Liver (tissue), 9 donors: ENCODE results near the gene NPRL2. TPM values are rescaled to one million over a fixed set of nuclear protein-coding genes. Genes with fewer than 3 reads are reported as not detected.

ENCODE experiments used
- DNase-seq: peaks from one replicate; pipeline ENCODE4 v3.0.0-alpha.2; 2017; ENCODE audit warnings: low spot score
- H3K27ac ChIP-seq, 2 donors: one replicate each; pipeline ENCODE4 v1.7.0; 2013; ENCODE audit warnings: inconsistent platforms in 2 of 2, low read length in 2 of 2, control low read depth in 1 of 2, low read depth in 1 of 2, mild to moderate bottlenecking in 1 of 2
- H3K27me3 ChIP-seq, 4 donors: one replicate each; pipeline versions ENCODE4 v1.6.1 to v1.7.0; 2013; ENCODE audit warnings: low read length in 3 of 4, inconsistent platforms in 1 of 4, mild to moderate bottlenecking in 1 of 4, moderate library complexity in 1 of 4; ENCODE audit not compliant: control insufficient read depth in 4 of 4, insufficient read depth in 4 of 4
- H3K36me3 ChIP-seq, 4 donors: one replicate each; pipeline versions ENCODE4 v1.6.1 to v1.7.0; 2013; ENCODE audit warnings: low read length in 3 of 4, mild to moderate bottlenecking in 3 of 4, low read depth in 1 of 4, moderate library complexity in 1 of 4; ENCODE audit not compliant: control insufficient read depth in 4 of 4, insufficient read depth in 3 of 4
- H3K4me1 ChIP-seq, 4 donors: one replicate each; pipeline versions ENCODE4 v1.6.1 to v1.7.0; 2013; ENCODE audit warnings: low read length in 3 of 4, mild to moderate bottlenecking in 3 of 4, moderate library complexity in 1 of 4; ENCODE audit not compliant: control insufficient read depth in 4 of 4, insufficient read depth in 4 of 4
- H3K4me3 ChIP-seq, 3 donors: one replicate each; pipeline versions ENCODE4 v1.6.1 to v1.7.0; 2013; ENCODE audit warnings: low read length in 3 of 3, control low read depth in 1 of 3, low read depth in 1 of 3, mild to moderate bottlenecking in 1 of 3
- H3K9ac ChIP-seq, 2 donors: one replicate each; pipeline ENCODE4 v1.7.0; 2013; ENCODE audit warnings: low read length in 2 of 2, mild to moderate bottlenecking in 2 of 2, moderate library complexity in 2 of 2, control low read depth in 1 of 2, low read depth in 1 of 2
- H3K9me3 ChIP-seq, 4 donors: one replicate each; pipeline versions ENCODE4 v1.6.1 to v1.7.0; 2013; ENCODE audit warnings: low read length in 3 of 4; ENCODE audit not compliant: control insufficient read depth in 4 of 4
- ATF3 ChIP-seq: IDR thresholded peaks from 2 replicates; pipeline ENCODE4 v1.6.1; 2016; ENCODE audit warnings: antibody characterized with exemption
- EGR1 ChIP-seq, 2 donors: IDR thresholded peaks; 2 replicates each; pipeline ENCODE4 v1.6.1; 2016 to 2018; ENCODE audit warnings: antibody characterized with exemption in 2 of 2, low read depth in 2 of 2
- FOXA1 ChIP-seq: IDR thresholded peaks from 2 replicates; pipeline ENCODE4 v1.6.1; 2016; ENCODE audit warnings: antibody characterized with exemption
- FOXA2 ChIP-seq: IDR thresholded peaks from 2 replicates; pipeline ENCODE4 v1.6.1; 2016; ENCODE audit warnings: antibody characterized with exemption
- GABPA ChIP-seq, 2 donors: IDR thresholded peaks in 1 of 2; conservative IDR thresholded peaks in 1 of 2; 2 replicates each; pipeline ENCODE4 v1.6.1; 2016; ENCODE audit warnings: antibody characterized with exemption in 2 of 2, mild to moderate bottlenecking in 1 of 2, moderate library complexity in 1 of 2
- HNF4A ChIP-seq, 2 donors: conservative IDR thresholded peaks; 2 replicates each; pipeline ENCODE4 v1.6.1; 2016; ENCODE audit warnings: antibody characterized with exemption in 2 of 2, mild to moderate bottlenecking in 2 of 2
- HNF4G ChIP-seq: IDR thresholded peaks from 2 replicates; pipeline ENCODE4 v1.6.1; 2016; ENCODE audit warnings: antibody characterized with exemption
- JUND ChIP-seq, 2 donors: IDR thresholded peaks; 2 replicates each; pipeline ENCODE4 v1.6.1; 2016; ENCODE audit warnings: antibody characterized with exemption in 2 of 2
- NR2F2 ChIP-seq: IDR thresholded peaks from 2 replicates; pipeline ENCODE4 v1.6.1; 2016; ENCODE audit warnings: antibody characterized with exemption
- RAD21 ChIP-seq, 2 donors: IDR thresholded peaks; 2 replicates each; pipeline ENCODE4 v1.6.1; 2016; ENCODE audit warnings: antibody characterized with exemption in 2 of 2, mild to moderate bottlenecking in 2 of 2
- RXRA ChIP-seq, 2 donors: IDR thresholded peaks; 2 replicates each; pipeline ENCODE4 v1.6.1; 2017 to 2018; ENCODE audit warnings: antibody characterized with exemption in 2 of 2, mild to moderate bottlenecking in 1 of 2
- SP1 ChIP-seq: IDR thresholded peaks from 2 replicates; pipeline ENCODE4 v1.6.1; 2018; ENCODE audit warnings: antibody characterized with exemption, mild to moderate bottlenecking
- TAF1 ChIP-seq: conservative IDR thresholded peaks from 2 replicates; pipeline ENCODE4 v1.6.1; 2016; ENCODE audit warnings: antibody characterized with exemption, mild to moderate bottlenecking
- YY1 ChIP-seq: IDR thresholded peaks from 2 replicates; pipeline ENCODE4 v1.6.1; 2016; ENCODE audit warnings: antibody characterized with exemption, mild to moderate bottlenecking
- WGBS: extraction: QIAGEN DNeasy Blood & Tissue Kit; methylation state at CpG from one replicate; pipeline ENCODE4 v1.1.7; 2013; 5-methylcytosine and 5-hydroxymethylcytosine counted together
- polyA plus RNA-seq, 2 donors: library from polyadenylated mRNA; stranded (reverse) in 1 of 2; unstranded in 1 of 2; fragments of 200-250 nt in 1 of 2; fragments of >200 nt in 1 of 2; fragmentation: Nextera tagmentation in 1 of 2; extraction: Ambion mirVana in 1 of 2; gene quantifications; one replicate each; pipeline versions ENCODE4 v1.2.1 to v1.2.3, GENCODE V29; 2013 to 2015
- total RNA-seq, 2 donors: library from RNA; depleted of rRNA; stranded (reverse); fragments of >200 nt; gene quantifications; one replicate each; pipeline ENCODE4 v1.2.3, GENCODE V29; 2014
- TF ChIP-seq, protein P1 (sequence below): IDR thresholded peaks from 2 replicates; pipeline ENCODE4 v1.6.1; 2016; ENCODE audit warnings: antibody characterized with exemption, mild to moderate bottlenecking
- TF ChIP-seq, protein P2 (sequence below): IDR thresholded peaks from 2 replicates; pipeline ENCODE4 v1.6.1; 2016; ENCODE audit warnings: antibody characterized with exemption
- TF ChIP-seq, protein P3 (sequence below): fragments of 150-350 bp; IDR thresholded peaks from 2 replicates; pipeline ENCODE4 v1.5.1; 2017; ENCODE audit warnings: improper control_type of control experiment, low read depth, low read length; ENCODE audit not compliant: missing input control
- TF ChIP-seq, protein P4 (sequence below): IDR thresholded peaks from 2 replicates; pipeline ENCODE4 v1.6.1; 2016; ENCODE audit warnings: antibody characterized with exemption
- donor health status: healthy.
- donor health status: healthy.
- donor health status: healthy.
- donor health status: healthy.
- donor health status: healthy.

NPRL2 gene
- total and polyA plus RNA-seq, 4 donors: 11.3 to 17.3 (median 14.0) TPM

- Histone ChIP-seq H3K4me3 (no peak overlapping the region), H3K27me3 (no peaks in the 10 kb centered on the region), H3K4me1 (peaks cover 14 to 81% (median 62%) of the 10 kb centered on the region in 4 donors), H3K9ac (peak overlapping the region in 1 of 2 donors; percentile 4), H3K36me3 (peaks cover 0 to 4% (median 2%) of the 10 kb centered on the region in 4 donors), H3K27ac (peak overlapping the region; percentile 98 to 99), H3K9me3 (no peaks in the 10 kb centered on the region)
- no peak for DNase-seq
- WGBS: 66% methylated on average over 5 of the region's 5 CpGs
- TF ChIP-seq HNF4G (no peak), RXRA (IDR thresholded peaks at IDR 0.05) (no peak), GABPA (IDR thresholded peaks at IDR 0.05 in 1 of 2, conservative IDR thresholded peaks at IDR 0.05 in 1 of 2) (peak in 1 of 2 donors; percentile 25), SP1 (no peak), EGR1 (IDR thresholded peaks at IDR 0.05; ENCODE audit: low read depth in 2 of 2) (peak in 1 of 2 donors; percentile 43), HNF4A (conservative IDR thresholded peaks at IDR 0.05) (no peak), NR2F2 (peak; percentile 98), FOXA2 (no peak), ATF3 (no peak), JUND (IDR thresholded peaks at IDR 0.05) (no peak), RAD21 (IDR thresholded peaks at IDR 0.05) (no peak), FOXA1 (no peak), YY1 (no peak), TAF1 (no peak)
- TF ChIP-seq, protein P1, sequence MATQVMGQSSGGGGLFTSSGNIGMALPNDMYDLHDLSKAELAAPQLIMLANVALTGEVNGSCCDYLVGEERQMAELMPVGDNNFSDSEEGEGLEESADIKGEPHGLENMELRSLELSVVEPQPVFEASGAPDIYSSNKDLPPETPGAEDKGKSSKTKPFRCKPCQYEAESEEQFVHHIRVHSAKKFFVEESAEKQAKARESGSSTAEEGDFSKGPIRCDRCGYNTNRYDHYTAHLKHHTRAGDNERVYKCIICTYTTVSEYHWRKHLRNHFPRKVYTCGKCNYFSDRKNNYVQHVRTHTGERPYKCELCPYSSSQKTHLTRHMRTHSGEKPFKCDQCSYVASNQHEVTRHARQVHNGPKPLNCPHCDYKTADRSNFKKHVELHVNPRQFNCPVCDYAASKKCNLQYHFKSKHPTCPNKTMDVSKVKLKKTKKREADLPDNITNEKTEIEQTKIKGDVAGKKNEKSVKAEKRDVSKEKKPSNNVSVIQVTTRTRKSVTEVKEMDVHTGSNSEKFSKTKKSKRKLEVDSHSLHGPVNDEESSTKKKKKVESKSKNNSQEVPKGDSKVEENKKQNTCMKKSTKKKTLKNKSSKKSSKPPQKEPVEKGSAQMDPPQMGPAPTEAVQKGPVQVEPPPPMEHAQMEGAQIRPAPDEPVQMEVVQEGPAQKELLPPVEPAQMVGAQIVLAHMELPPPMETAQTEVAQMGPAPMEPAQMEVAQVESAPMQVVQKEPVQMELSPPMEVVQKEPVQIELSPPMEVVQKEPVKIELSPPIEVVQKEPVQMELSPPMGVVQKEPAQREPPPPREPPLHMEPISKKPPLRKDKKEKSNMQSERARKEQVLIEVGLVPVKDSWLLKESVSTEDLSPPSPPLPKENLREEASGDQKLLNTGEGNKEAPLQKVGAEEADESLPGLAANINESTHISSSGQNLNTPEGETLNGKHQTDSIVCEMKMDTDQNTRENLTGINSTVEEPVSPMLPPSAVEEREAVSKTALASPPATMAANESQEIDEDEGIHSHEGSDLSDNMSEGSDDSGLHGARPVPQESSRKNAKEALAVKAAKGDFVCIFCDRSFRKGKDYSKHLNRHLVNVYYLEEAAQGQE: no peak
- TF ChIP-seq, protein P2, sequence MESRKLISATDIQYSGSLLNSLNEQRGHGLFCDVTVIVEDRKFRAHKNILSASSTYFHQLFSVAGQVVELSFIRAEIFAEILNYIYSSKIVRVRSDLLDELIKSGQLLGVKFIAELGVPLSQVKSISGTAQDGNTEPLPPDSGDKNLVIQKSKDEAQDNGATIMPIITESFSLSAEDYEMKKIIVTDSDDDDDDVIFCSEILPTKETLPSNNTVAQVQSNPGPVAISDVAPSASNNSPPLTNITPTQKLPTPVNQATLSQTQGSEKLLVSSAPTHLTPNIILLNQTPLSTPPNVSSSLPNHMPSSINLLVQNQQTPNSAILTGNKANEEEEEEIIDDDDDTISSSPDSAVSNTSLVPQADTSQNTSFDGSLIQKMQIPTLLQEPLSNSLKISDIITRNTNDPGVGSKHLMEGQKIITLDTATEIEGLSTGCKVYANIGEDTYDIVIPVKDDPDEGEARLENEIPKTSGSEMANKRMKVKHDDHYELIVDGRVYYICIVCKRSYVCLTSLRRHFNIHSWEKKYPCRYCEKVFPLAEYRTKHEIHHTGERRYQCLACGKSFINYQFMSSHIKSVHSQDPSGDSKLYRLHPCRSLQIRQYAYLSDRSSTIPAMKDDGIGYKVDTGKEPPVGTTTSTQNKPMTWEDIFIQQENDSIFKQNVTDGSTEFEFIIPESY: no peak
- TF ChIP-seq, protein P3, sequence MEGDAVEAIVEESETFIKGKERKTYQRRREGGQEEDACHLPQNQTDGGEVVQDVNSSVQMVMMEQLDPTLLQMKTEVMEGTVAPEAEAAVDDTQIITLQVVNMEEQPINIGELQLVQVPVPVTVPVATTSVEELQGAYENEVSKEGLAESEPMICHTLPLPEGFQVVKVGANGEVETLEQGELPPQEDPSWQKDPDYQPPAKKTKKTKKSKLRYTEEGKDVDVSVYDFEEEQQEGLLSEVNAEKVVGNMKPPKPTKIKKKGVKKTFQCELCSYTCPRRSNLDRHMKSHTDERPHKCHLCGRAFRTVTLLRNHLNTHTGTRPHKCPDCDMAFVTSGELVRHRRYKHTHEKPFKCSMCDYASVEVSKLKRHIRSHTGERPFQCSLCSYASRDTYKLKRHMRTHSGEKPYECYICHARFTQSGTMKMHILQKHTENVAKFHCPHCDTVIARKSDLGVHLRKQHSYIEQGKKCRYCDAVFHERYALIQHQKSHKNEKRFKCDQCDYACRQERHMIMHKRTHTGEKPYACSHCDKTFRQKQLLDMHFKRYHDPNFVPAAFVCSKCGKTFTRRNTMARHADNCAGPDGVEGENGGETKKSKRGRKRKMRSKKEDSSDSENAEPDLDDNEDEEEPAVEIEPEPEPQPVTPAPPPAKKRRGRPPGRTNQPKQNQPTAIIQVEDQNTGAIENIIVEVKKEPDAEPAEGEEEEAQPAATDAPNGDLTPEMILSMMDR: peak; percentile 10
- TF ChIP-seq, protein P4, sequence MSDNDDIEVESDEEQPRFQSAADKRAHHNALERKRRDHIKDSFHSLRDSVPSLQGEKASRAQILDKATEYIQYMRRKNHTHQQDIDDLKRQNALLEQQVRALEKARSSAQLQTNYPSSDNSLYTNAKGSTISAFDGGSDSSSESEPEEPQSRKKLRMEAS: peak; percentile 77
Observed at GRCh38 chr3:50323614-50324199, 26.9 kb downstream of the NPRL2 start.
